ENCODE measurements around the gene WDR26.

- no peak for TF ChIP-seq CTCF (IDR thresholded peaks at IDR 0.05)
- TF ChIP-seq POLR2A (IDR thresholded peaks at IDR 0.05): no peak
Observed at GRCh38 chr1:224380003-224380402, 54.6 kb downstream of the WDR26 start.

All from breast epithelium (tissue), 3 donors.